ENCODE measurements around the gene TMIGD3. TPM values are rescaled to one million over a fixed set of nuclear protein-coding genes. Genes with fewer than 3 reads are reported as not detected.

The TMIGD3 gene
- total RNA-seq, 1 donor from 2014 or later: not detected

DNA sequence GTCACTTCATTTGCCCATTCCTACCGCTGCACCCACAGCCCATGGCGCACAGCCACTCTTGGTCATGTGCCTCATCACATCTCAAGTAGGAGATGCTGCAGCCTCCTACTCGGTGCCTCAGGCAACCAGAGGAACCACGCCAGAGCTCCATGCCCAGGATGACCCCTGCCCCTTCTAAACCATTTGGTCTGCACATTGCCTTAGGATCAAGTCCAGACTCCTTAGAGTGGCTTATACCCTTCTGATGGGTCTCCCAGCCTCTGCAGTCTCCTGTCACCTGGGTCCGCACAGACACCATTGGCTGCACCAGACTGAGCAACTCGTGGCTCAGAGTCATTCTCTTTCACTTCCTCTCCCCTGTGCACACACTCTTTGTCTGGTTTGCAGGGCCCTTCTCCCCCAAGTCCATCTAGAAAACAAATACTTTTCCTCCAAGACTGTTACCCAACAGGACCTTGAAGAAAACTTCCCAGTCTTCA, 2.2 kb upstream of the TMIGD3 start:
- Mint-ChIP-seq H3K4me3 (no peak overlapping the region), H3K27ac (no peak overlapping the region), H3K27me3 (ENCODE audit: low read depth) (peaks cover 9% of the 10 kb centered on the region), H3K9me3 (no peaks in the 10 kb centered on the region), H3K36me3 (no peaks in the 10 kb centered on the region), H3K4me1 (peaks cover 13% of the 10 kb centered on the region)
- TF ChIP-seq, protein P1, sequence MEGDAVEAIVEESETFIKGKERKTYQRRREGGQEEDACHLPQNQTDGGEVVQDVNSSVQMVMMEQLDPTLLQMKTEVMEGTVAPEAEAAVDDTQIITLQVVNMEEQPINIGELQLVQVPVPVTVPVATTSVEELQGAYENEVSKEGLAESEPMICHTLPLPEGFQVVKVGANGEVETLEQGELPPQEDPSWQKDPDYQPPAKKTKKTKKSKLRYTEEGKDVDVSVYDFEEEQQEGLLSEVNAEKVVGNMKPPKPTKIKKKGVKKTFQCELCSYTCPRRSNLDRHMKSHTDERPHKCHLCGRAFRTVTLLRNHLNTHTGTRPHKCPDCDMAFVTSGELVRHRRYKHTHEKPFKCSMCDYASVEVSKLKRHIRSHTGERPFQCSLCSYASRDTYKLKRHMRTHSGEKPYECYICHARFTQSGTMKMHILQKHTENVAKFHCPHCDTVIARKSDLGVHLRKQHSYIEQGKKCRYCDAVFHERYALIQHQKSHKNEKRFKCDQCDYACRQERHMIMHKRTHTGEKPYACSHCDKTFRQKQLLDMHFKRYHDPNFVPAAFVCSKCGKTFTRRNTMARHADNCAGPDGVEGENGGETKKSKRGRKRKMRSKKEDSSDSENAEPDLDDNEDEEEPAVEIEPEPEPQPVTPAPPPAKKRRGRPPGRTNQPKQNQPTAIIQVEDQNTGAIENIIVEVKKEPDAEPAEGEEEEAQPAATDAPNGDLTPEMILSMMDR (IDR thresholded peaks at IDR 0.05; ENCODE audit: unreplicated experiment): no peak
- DNase-seq (ENCODE audit: low spot score in 2 of 2, unreplicated experiment in 2 of 2): no peak

DNA sequence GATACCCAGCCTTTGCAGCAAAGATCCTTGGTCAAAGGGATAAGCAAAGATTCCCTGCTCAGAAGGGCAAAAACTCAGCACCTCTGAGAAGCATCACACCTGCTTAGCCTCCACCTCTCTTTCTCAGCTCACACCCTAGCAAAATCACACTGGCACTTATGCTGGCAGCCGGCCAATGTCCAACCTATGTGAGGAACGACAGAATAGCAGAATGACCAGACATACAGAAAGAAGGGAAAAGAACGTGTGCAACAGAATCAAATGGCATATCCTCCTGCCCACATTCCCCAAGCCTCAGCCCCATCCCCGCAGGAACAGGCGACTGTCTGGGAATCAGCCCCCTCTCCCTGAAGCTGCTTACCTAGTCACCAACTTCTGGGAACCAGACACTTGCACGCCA, 664 bp upstream of the TMIGD3 start:
- peaks cover 13% of the 10 kb centered on the region for H3K4me1 Mint-ChIP-seq
- H3K27ac Mint-ChIP-seq: no peak overlapping the region
- H3K4me3 Mint-ChIP-seq: no peak overlapping the region
- H3K9me3 Mint-ChIP-seq: no peaks in the 10 kb centered on the region
- H3K27me3 Mint-ChIP-seq (ENCODE audit: low read depth): peaks cover 22% of the 10 kb centered on the region
- DNase-seq (ENCODE audit: low spot score in 2 of 2, unreplicated experiment in 2 of 2): no peak
- H3K36me3 Mint-ChIP-seq: no peaks in the 10 kb centered on the region
- TF ChIP-seq, protein P1 (IDR thresholded peaks at IDR 0.05; ENCODE audit: unreplicated experiment): no peak

DNA sequence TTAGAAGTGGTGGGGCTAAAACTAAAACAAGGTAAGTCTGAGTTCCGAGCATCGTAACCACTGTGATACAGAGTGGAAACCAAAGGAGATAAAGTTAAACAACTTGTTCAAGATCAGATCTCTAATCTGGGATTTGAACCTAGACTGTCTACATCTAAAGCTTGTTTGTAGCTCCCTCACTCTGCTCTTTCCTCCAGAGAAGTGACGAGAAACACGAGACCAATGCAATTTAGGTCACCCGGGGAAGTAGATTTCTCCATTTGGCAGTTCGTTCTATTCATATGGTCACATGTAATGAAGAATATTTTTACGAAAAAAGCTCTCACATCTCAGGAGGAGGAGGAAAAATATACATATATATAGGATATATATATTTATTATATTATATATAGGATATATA, 1.8 kb downstream of the TMIGD3 start:
- no peak for DNase-seq (ENCODE audit: low spot score in 2 of 2, unreplicated experiment in 2 of 2)
- peaks cover under 1% of the 10 kb centered on the region for H3K9me3 Mint-ChIP-seq
- no peaks in the 10 kb centered on the region for H3K36me3 Mint-ChIP-seq
- no peak overlapping the region for H3K4me3 Mint-ChIP-seq
- no peaks in the 10 kb centered on the region for H3K4me1 Mint-ChIP-seq
- H3K27me3 Mint-ChIP-seq (ENCODE audit: low read depth): peaks cover 27% of the 10 kb centered on the region
- no peak overlapping the region for H3K27ac Mint-ChIP-seq
- TF ChIP-seq, protein P1 (IDR thresholded peaks at IDR 0.05; ENCODE audit: unreplicated experiment): no peak

DNA sequence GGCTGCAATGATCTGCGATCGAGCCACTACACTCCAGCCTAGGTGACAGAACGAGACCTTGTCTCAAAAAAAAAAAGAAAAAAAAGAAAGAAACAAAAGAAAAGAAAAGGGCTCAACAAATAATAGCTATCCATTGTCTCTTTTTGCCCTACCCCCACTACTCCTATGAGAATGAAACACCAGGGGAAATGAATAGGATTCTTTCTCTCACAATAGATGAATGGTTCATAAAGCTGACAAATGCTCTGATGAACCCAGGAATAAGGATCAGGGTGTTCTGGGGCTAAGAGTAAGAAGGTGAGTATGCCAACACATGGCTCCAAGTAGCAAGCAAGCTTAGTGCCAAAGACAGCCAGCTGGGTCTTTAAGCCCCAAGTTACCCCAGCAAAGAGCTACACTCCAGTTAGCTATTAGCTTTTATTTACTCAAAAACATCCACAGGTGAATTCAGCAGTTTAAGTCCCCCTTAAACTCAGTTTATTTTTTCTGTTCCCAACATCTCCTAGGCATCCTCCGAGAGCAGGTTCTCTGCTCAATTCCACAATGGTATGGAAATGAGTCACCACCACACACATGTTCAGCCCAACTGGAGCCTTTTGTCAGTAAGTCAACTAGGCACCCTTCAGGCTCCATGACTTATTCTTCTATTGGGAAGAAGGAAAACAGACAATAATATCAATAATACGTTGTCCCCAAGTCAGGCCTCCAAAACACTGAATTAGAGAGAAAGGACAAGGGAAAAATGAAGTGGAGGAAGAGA, 4.2 kb downstream of the TMIGD3 start:
- Mint-ChIP-seq H3K4me3 (no peak overlapping the region), H3K9me3 (peaks cover 7% of the 10 kb centered on the region), H3K4me1 (no peaks in the 10 kb centered on the region), H3K36me3 (no peaks in the 10 kb centered on the region), H3K27ac (no peak overlapping the region), H3K27me3 (ENCODE audit: low read depth) (peaks cover 45% of the 10 kb centered on the region)
- DNase-seq (ENCODE audit: low spot score in 2 of 2, unreplicated experiment in 2 of 2): no peak
- TF ChIP-seq, protein P1 (IDR thresholded peaks at IDR 0.05; ENCODE audit: unreplicated experiment): no peak

DNA sequence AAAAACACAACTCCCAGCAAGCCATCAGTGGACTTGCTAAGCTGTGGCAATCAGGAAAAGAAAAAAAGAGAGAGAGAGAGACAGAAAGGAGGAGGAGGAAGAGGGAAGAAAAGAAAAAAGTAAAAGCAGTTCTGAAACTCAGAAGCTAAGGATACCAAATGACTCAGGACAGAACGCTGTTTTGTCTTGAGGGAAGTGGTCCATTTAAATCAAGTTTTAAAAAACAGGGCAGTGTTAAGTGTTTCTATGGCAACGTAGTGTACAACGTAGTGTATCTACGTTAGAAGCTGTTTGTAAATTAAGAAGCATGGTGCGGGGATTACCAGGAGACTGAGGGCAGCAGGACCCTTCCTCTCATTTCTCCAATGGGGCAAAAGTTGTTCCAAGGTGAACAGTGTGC, 5.8 kb downstream of the TMIGD3 start:
- Mint-ChIP-seq H3K36me3 (no peaks in the 10 kb centered on the region), H3K27ac (no peak overlapping the region), H3K9me3 (peaks cover 8% of the 10 kb centered on the region), H3K4me1 (no peaks in the 10 kb centered on the region), H3K27me3 (ENCODE audit: low read depth) (peaks cover 41% of the 10 kb centered on the region), H3K4me3 (no peak overlapping the region)
- DNase-seq (ENCODE audit: low spot score in 2 of 2, unreplicated experiment in 2 of 2): no peak
- TF ChIP-seq, protein P1 (IDR thresholded peaks at IDR 0.05; ENCODE audit: unreplicated experiment): no peak

Data from mesothelial cell of epicardium (in vitro differentiated cells).